Measurements from ENCODE around the gene RNF38. TPM values are rescaled to one million over a fixed set of nuclear protein-coding genes. Genes with fewer than 3 reads are reported as not detected.

The RNF38 gene
- total RNA-seq, 2 experiments from 2014 or later, result 9.0 to 25.5 TPM

- Histone ChIP-seq H3K27ac (ENCODE audit: low read depth, low read length, poor library complexity, severe bottlenecking) (no peak overlapping the region), H3K36me3 (ENCODE audit: insufficient read depth, low read length) (no peaks in the 10 kb centered on the region), H3K9me3 (ENCODE audit: low read length) (no peaks in the 10 kb centered on the region), H3K9me2 (ENCODE audit: insufficient read depth, low read length) (no peaks in the 10 kb centered on the region), H4K20me1 (ENCODE audit: insufficient read depth, low read length) (no peaks in the 10 kb centered on the region), H2AFZ (ENCODE audit: low read length) (no peak overlapping the region), H3K4me1 (ENCODE audit: insufficient read depth, low read length, poor library complexity, severe bottlenecking) (no peaks in the 10 kb centered on the region), H3K79me2 (ENCODE audit: insufficient read depth, low read depth, low read length) (0 out of 2 replicates have a peak, but pooled peaks cover 3% of the 10 kb centered on the region), H3K4me2 (ENCODE audit: low read length) (no peak overlapping the region), H3K4me3 (ENCODE audit: low read depth, low read length, poor library complexity, severe bottlenecking) (no peak overlapping the region)
- ChIA-PET POLR2A (interaction anchor here (1.2 kb wide), 1 partner anchor 17 kb away, joined by 4 read pairs; no protein-coding TSS in a partner anchor), CTCF (ENCODE audit: unreplicated experiment) (no interaction called here)
- intact Hi-C loops (cut with micrococcal nuclease; ENCODE audit: unreplicated experiment), result no loop called here
- BruUV-seq (replicated peaks), result no TSS peak
- TF ChIP-seq CTCF (conservative IDR thresholded peaks at IDR 0.05; ENCODE audit: low read length) (no peak), EZH2phosphoT487 (IDR thresholded peaks at IDR 0.05; ENCODE audit: borderline replicate concordance, low read depth, low read length) (no peak)
- no peak for DNase-seq (ENCODE audit: low spot score)
These were observed 37.7 kb upstream of the RNF38 start for GRCh38 chr9:36437790-36438189.

- DNase-seq (ENCODE audit: low spot score), result no peak
- intact Hi-C loops (cut with micrococcal nuclease; ENCODE audit: unreplicated experiment), result no loop called here
- Histone ChIP-seq H3K9me2 (ENCODE audit: insufficient read depth, low read length) (no peaks in the 10 kb centered on the region), H3K79me2 (ENCODE audit: insufficient read depth, low read depth, low read length) (0 out of 2 replicates have a peak, but pooled peaks cover 3% of the 10 kb centered on the region), H4K20me1 (ENCODE audit: insufficient read depth, low read length) (no peaks in the 10 kb centered on the region), H3K4me1 (ENCODE audit: insufficient read depth, low read length, poor library complexity, severe bottlenecking) (no peaks in the 10 kb centered on the region), H3K27ac (ENCODE audit: low read depth, low read length, poor library complexity, severe bottlenecking) (no peak overlapping the region), H3K36me3 (ENCODE audit: insufficient read depth, low read length) (no peaks in the 10 kb centered on the region), H2AFZ (ENCODE audit: low read length) (no peak overlapping the region), H3K4me3 (ENCODE audit: low read depth, low read length, poor library complexity, severe bottlenecking) (no peak overlapping the region), H3K4me2 (ENCODE audit: low read length) (no peak overlapping the region), H3K9me3 (ENCODE audit: low read length) (no peaks in the 10 kb centered on the region)
- no TSS peak for BruUV-seq (replicated peaks)
- ChIA-PET POLR2A (interaction anchor here (0.6 kb wide), 1 partner anchor 146 kb away, joined by 3 read pairs; no protein-coding TSS in a partner anchor), CTCF (ENCODE audit: unreplicated experiment) (interaction anchor here (0.6 to 0.8 kb wide), 2 partner anchors 14 to 111 kb away, joined by 3 read pairs; no protein-coding TSS in a partner anchor)
- TF ChIP-seq CTCF (conservative IDR thresholded peaks at IDR 0.05; ENCODE audit: low read length) (no peak), EZH2phosphoT487 (IDR thresholded peaks at IDR 0.05; ENCODE audit: borderline replicate concordance, low read depth, low read length) (no peak)
These were observed 36.8 kb upstream of the RNF38 start for GRCh38 chr9:36436909-36437308.

GRCh38 chr9:36433386-36433785 is 33.3 kb upstream of the RNF38 start:
- no peak for DNase-seq (ENCODE audit: low spot score)
- Histone ChIP-seq H3K27ac (ENCODE audit: low read depth, low read length, poor library complexity, severe bottlenecking) (no peak overlapping the region), H3K79me2 (ENCODE audit: insufficient read depth, low read depth, low read length) (no peaks in the 10 kb centered on the region), H3K9me2 (ENCODE audit: insufficient read depth, low read length) (no peaks in the 10 kb centered on the region), H4K20me1 (ENCODE audit: insufficient read depth, low read length) (no peaks in the 10 kb centered on the region), H3K4me3 (ENCODE audit: low read depth, low read length, poor library complexity, severe bottlenecking) (no peak overlapping the region), H2AFZ (ENCODE audit: low read length) (no peak overlapping the region), H3K9me3 (ENCODE audit: low read length) (no peaks in the 10 kb centered on the region), H3K36me3 (ENCODE audit: insufficient read depth, low read length) (peaks cover 4% of the 10 kb centered on the region; the same call in 1 of the 2 replicates), H3K4me2 (ENCODE audit: low read length) (no peak overlapping the region), H3K4me1 (ENCODE audit: insufficient read depth, low read length, poor library complexity, severe bottlenecking) (no peaks in the 10 kb centered on the region)
- TF ChIP-seq EZH2phosphoT487 (IDR thresholded peaks at IDR 0.05; ENCODE audit: borderline replicate concordance, low read depth, low read length) (no peak), CTCF (conservative IDR thresholded peaks at IDR 0.05; ENCODE audit: low read length) (no peak)
- CTCF ChIA-PET (ENCODE audit: unreplicated experiment), result no interaction called here
- POLR2A ChIA-PET, result interaction anchor here (0.6 kb wide), 1 partner anchor 207 kb away, joined by 3 read pairs; no protein-coding TSS in a partner anchor
- intact Hi-C loops (cut with micrococcal nuclease; ENCODE audit: unreplicated experiment), result no loop called here
- no TSS peak for BruUV-seq (replicated peaks)
